Esophagus squamous epithelium (tissue), 4 donors: ENCODE results near the gene ABCA1.

Experiments
- POLR2A ChIP-seq, 4 donors: fragments of 450-650 bp; IDR thresholded peaks; one replicate each; pipeline ENCODE4 v1.6.1; 2017; ENCODE audit warnings: antibody characterized with exemption in 4 of 4, mild to moderate bottlenecking in 4 of 4, moderate library complexity in 3 of 4
- TF ChIP-seq, protein P1 (sequence below), 6 experiments: fragments of 450-650 bp in 4 of 6; fragments of 200-600 bp in 2 of 6; sonication (generic) in 2 of 6; IDR thresholded peaks; one replicate each; pipeline ENCODE4 v1.5.1; 2016 to 2019; ENCODE audit warnings: antibody characterized with exemption in 6 of 6, mild to moderate bottlenecking in 4 of 6, moderate library complexity in 4 of 6

DNA sequence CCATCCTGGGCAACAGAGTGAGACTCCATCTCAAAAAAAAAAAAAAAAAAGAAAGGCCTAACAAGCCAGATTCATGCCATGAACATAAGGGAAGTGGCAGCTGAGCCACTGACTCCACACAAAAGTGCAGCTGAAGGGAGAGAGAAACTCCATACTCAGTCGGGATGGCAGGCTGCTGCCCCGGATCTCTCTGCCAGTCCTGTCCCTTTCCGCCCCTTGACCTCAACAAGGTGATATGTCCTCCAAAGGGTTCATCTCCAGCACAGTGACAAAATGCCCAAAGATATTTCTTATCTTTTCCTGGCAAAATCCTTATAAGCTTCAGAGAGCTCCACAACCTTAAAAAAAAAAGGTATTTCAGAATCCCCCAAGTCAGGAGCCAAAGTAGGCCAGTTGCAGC is 52.6 kb downstream of the ABCA1 start:
- TF ChIP-seq, protein P1, sequence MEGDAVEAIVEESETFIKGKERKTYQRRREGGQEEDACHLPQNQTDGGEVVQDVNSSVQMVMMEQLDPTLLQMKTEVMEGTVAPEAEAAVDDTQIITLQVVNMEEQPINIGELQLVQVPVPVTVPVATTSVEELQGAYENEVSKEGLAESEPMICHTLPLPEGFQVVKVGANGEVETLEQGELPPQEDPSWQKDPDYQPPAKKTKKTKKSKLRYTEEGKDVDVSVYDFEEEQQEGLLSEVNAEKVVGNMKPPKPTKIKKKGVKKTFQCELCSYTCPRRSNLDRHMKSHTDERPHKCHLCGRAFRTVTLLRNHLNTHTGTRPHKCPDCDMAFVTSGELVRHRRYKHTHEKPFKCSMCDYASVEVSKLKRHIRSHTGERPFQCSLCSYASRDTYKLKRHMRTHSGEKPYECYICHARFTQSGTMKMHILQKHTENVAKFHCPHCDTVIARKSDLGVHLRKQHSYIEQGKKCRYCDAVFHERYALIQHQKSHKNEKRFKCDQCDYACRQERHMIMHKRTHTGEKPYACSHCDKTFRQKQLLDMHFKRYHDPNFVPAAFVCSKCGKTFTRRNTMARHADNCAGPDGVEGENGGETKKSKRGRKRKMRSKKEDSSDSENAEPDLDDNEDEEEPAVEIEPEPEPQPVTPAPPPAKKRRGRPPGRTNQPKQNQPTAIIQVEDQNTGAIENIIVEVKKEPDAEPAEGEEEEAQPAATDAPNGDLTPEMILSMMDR (IDR thresholded peaks at IDR 0.05) = no peak
- no peak for TF ChIP-seq POLR2A (IDR thresholded peaks at IDR 0.05)
